HepG2 (cell line): ENCODE results near the gene RTN3. TPM values are rescaled to one million over a fixed set of nuclear protein-coding genes. Genes with fewer than 3 reads are reported as not detected.

ENCODE experiments used
- ATAC-seq: fragments of 200-7000 bp; cut with Tn5 transposase; 3 replicates; pipeline ENCODE4 v1.9.1; 2020; ENCODE audit warnings: mild to moderate bottlenecking, moderate library complexity
- BruUV-seq: library from RNA; stranded (reverse); fragments of 400-500 nt; replicated peaks from 2 replicates; lab custom pipeline; 2021; lab: Mats Ljungman, UMichigan
- CTCF ChIA-PET: fragments of 300-600 bp; formaldehyde crosslinking; extraction: SDS; loops from one replicate; lab custom pipeline; 2021; ENCODE audit warnings: low total read pairs, inconsistent platforms, low intra/inter-chr PET ratio; lab: Yijun Ruan, JAX
- POLR2A ChIA-PET: fragments of 350-600 bp; sonication (Branson Sonifier 250); formaldehyde crosslinking; loops from one replicate; lab custom pipeline; 2020; ENCODE audit warnings: antibody characterized with exemption, inconsistent platforms; lab: Yijun Ruan, JAX
- DNase-seq: peaks from one replicate; pipeline ENCODE4 v3.0.0-alpha.2; 2015; ENCODE audit warnings: low spot score
- FAIRE-seq: peaks from 3 replicates; lab custom pipeline; 2011; peaks lifted over from hg19 to GRCh38; lab: Jason Lieb, UNC
- H2AFZ ChIP-seq: one replicate; pipeline ENCODE4 v1.6.1; 2011; ENCODE audit warnings: low read length, inconsistent platforms
- H3K27ac ChIP-seq: fragments of 300-600 bp; 3 replicates; pipeline ENCODE4 v1.8.0; 2011; ENCODE audit warnings: mixed run types, mild to moderate bottlenecking, mixed read lengths, low read length, inconsistent platforms; ENCODE audit not compliant: insufficient read depth; ENCODE audit errors: extremely low read length
- H3K27me3 ChIP-seq, 2 experiments: fragments of 200-600 bp in 1 of 2; 2 replicates in 1 of 2; 3 replicates in 1 of 2; pipeline versions ENCODE4 v1.6.0 to v1.8.0; 2011; ENCODE audit warnings: low read length in 2 of 2, mild to moderate bottlenecking in 2 of 2, moderate library complexity in 2 of 2, inconsistent platforms in 1 of 2; ENCODE audit not compliant: insufficient read depth in 2 of 2, control insufficient read depth in 1 of 2
- H3K36me3 ChIP-seq, 2 experiments: fragments of 200-600 bp in 1 of 2; replicated peaks in 1 of 2; 2 replicates in 1 of 2; 3 replicates in 1 of 2; pipeline versions ENCODE4 v1.5.1 to v1.8.0; 2011; ENCODE audit warnings: low read length in 2 of 2, inconsistent platforms in 1 of 2; ENCODE audit not compliant: insufficient read depth in 2 of 2, control insufficient read depth in 1 of 2
- H3K4me1 ChIP-seq: 2 replicates; pipeline ENCODE4 v1.5.1; 2012; ENCODE audit warnings: low read length, inconsistent platforms; ENCODE audit not compliant: insufficient read depth
- H3K4me2 ChIP-seq: 2 replicates; pipeline ENCODE4 v1.6.0; 2011; ENCODE audit warnings: low read depth, low read length, inconsistent platforms
- H3K4me3 ChIP-seq, 3 experiments: fragments of 200-600 bp in 1 of 3; sonication (generic), shearing (Covaris generic) in 1 of 3; replicated peaks in 1 of 3; 2 replicates each; pipeline ENCODE4 v1.5.1; 2011 to 2016; ENCODE audit warnings: low read length in 3 of 3, inconsistent platforms in 2 of 3, low read depth in 2 of 3, mild to moderate bottlenecking in 2 of 3, control low read depth in 1 of 3, mixed read lengths in 1 of 3; ENCODE audit not compliant: insufficient read depth in 1 of 3
- H3K79me2 ChIP-seq: one replicate; pipeline ENCODE4 v1.6.1; 2011; ENCODE audit warnings: low read length, inconsistent platforms; ENCODE audit not compliant: insufficient read depth
- H3K9ac ChIP-seq: 2 replicates; pipeline ENCODE4 v1.6.0; 2011; ENCODE audit warnings: mild to moderate bottlenecking, low read depth, low read length, inconsistent platforms; ENCODE audit not compliant: insufficient read depth
- H3K9me3 ChIP-seq: 2 replicates; pipeline ENCODE4 v1.5.1; 2012; ENCODE audit warnings: mild to moderate bottlenecking, low read length
- H4K20me1 ChIP-seq: 2 replicates; pipeline ENCODE4 v1.6.0; 2011; ENCODE audit warnings: inconsistent platforms, mild to moderate bottlenecking, low read length, moderate library complexity; ENCODE audit not compliant: insufficient read depth
- AGO2 ChIP-seq: fragments of 200-400 bp; formaldehyde crosslinking; optimal IDR thresholded peaks from 2 replicates; pipeline ENCODE3; 2017; ENCODE audit warnings: mild to moderate bottlenecking, low read depth, low read length, moderate library complexity
- ARHGAP35 ChIP-seq: sonication (generic); formaldehyde crosslinking; IDR thresholded peaks from 2 replicates; pipeline ENCODE4 v1.9.0; 2022; ENCODE audit warnings: mild to moderate bottlenecking, inconsistent platforms, moderate library complexity, missing genetic modification reagents, borderline replicate concordance
- HNRNPK ChIP-seq: fragments of 200-400 bp; formaldehyde crosslinking; IDR thresholded peaks from 2 replicates; pipeline ENCODE4 v1.6.1; 2018; ENCODE audit warnings: low read length, low read depth, moderate library complexity, mild to moderate bottlenecking; ENCODE audit not compliant: poor library complexity, severe bottlenecking
- POLR2AphosphoS2 ChIP-seq: IDR thresholded peaks from 2 replicates; pipeline ENCODE4 v1.6.1; 2011; ENCODE audit warnings: low read depth, low read length, improper control_type of control experiment
- RBFOX2 ChIP-seq: fragments of 200-400 bp; formaldehyde crosslinking; IDR thresholded peaks from 2 replicates; pipeline ENCODE4 v1.6.1; 2017; ENCODE audit warnings: low read depth, mild to moderate bottlenecking, low read length
- RBM22 ChIP-seq: fragments of 200-400 bp; formaldehyde crosslinking; optimal IDR thresholded peaks from 2 replicates; pipeline ENCODE3; 2017; ENCODE audit warnings: mild to moderate bottlenecking, low read length, moderate library complexity
- ZNF577 ChIP-seq: sonication (generic); formaldehyde crosslinking; IDR thresholded peaks from 2 replicates; pipeline ENCODE4 v1.4.0; 2020; ENCODE audit warnings: mild to moderate bottlenecking, low read depth, missing genetic modification reagents, borderline replicate concordance
- WGBS: methylation state at CpG from one replicate; pipeline ENCODE4 v1.1.6; 2017; ENCODE audit warnings: low lambda C conversion rate; 5-methylcytosine and 5-hydroxymethylcytosine counted together
- in situ Hi-C: cut with HindIII; loops from 2 replicates; pipeline ENCODE4 v1.10.0; 2017; ENCODE audit warnings: low pct_unique_long_range_greater_than_20kb; ENCODE audit not compliant: extremely low pct_ligation_motif_present
- intact Hi-C: fragments of 100-400 bp; cut with micrococcal nuclease; formaldehyde crosslinking; loops from one replicate; pipeline ENCODE4 v1.10.0; 2022; ENCODE audit not compliant: unreplicated experiment
- polyA plus RNA-seq, 8 experiments: library from polyadenylated mRNA; depleted of rRNA in 3 of 8; stranded (reverse) in 7 of 8; unstranded in 1 of 8; fragments of >200 nt; fragmentation: Illumina TruSeq in 4 of 8; extraction: Trizol in 4 of 8; gene quantifications; 2 replicates each; pipeline versions ENCODE4 v1.2.1 to v1.2.3, GENCODE V29; 2011 to 2016; ENCODE audit warnings: low read depth in 4 of 8, missing spikeins in 1 of 8, mixed read lengths in 1 of 8; ENCODE audit not compliant: insufficient read depth in 1 of 8
- total RNA-seq, 5 experiments: library from RNA; depleted of rRNA; stranded (reverse); fragments of >200 nt; fragmentation: Illumina TruSeq; extraction: Trizol; gene quantifications; 2 replicates each; pipeline ENCODE4 v1.2.3, GENCODE V29; 2016; ENCODE audit warnings: low read depth in 1 of 5
- TF ChIP-seq, protein P1 (sequence below): sonication (generic); formaldehyde crosslinking; IDR thresholded peaks from 2 replicates; pipeline ENCODE4 v1.4.0; 2020; ENCODE audit warnings: missing genetic modification reagents
- TF ChIP-seq, protein P2 (sequence below): sonication (generic); formaldehyde crosslinking; IDR thresholded peaks from 2 replicates; pipeline ENCODE4 v1.5.0; 2020; ENCODE audit warnings: missing genetic modification reagents, mild to moderate bottlenecking, borderline replicate concordance

RTN3 gene
- total and polyA plus RNA-seq, 2 of the 13 experiments (the other 11 are each of a cell fraction or from before 2014, with no cell fraction given), result 32.2 to 41.1 TPM

DNA sequence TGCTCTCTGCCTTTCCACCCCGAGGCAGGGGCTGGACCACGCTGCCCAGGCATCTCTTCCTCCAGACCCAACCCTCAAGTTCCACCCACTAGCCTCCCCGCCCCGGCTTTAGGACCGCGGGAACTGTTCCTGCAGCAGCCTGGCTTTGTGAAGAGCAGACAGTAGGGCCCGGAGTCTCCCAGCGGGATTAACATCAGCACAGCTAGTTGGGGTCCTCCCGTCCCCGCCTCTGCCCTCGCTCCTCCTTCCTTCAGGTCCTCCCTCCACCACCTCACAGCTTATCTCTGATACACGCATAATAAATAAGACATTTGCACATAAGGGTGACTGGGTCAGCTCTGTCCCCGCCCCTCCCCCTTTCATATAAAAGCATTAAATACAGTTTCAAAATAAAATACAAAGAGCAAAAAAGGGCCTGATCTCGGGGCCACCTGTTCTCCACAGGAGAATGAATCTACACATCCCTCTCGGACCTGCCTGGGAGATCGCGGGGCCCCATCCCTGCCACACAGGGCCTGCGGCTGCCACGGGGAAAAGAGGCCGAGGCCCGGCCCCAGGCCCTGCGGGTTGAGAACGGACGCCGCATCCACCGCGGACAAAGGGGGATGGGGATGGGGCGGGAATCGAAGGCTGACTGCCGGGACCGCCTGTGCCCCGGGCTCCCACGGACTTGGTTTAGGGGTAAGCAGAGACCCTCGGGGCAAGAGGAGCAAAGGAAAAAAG is 80.8 kb downstream of the RTN3 start (continued):
- TF ChIP-seq, protein P1, sequence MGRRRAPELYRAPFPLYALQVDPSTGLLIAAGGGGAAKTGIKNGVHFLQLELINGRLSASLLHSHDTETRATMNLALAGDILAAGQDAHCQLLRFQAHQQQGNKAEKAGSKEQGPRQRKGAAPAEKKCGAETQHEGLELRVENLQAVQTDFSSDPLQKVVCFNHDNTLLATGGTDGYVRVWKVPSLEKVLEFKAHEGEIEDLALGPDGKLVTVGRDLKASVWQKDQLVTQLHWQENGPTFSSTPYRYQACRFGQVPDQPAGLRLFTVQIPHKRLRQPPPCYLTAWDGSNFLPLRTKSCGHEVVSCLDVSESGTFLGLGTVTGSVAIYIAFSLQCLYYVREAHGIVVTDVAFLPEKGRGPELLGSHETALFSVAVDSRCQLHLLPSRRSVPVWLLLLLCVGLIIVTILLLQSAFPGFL (CRISPR knock-in tag), result no peak
- TF ChIP-seq ZNF577 (CRISPR knock-in tag), result no peak
- TF ChIP-seq POLR2AphosphoS2, result no peak
- TF ChIP-seq RBM22, result peak; percentile 62
- no peak for TF ChIP-seq HNRNPK

DNA sequence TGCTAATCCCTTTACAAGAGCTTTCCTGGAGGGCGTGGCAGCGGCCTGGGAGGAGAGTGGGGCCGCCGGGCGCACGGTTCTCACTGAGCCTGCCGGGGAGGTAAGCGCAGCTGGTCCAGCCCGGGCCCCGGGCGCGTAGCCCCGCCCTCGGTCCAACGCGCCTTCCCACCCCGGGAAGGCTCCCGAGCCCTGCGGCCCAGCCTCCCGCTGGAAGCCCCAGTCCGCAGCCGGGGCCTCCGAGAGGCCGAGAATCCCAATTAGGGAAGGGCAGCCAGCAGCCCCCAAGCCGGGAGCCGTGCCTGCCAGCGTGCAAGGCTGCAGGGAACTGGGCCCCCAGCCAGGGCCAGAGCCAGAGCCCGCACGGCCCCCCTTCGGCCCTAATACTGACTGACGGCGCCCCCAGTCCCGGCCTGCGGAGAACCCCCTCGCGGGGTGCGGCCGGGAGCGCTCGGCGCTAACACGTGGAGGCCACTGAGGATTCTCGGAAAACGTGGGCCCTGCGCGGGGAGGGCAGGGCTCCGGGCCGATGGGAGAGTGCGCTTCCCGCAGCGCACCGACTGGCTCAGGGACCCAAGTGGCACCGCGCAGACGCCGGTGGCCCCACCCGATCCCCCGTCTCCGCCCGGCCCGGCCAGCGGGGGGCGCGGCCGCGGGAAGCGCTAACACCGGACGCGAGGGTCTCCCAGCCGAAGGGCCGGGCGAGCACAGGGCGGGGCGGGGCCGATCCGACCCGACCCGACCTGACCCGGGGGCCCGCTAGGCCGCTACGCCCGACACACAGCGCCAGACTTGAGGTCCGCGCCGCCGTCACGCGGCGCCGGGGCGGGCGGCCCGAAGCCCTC is 81.6 kb downstream of the RTN3 start:
- no peak overlapping the region for H3K4me3 ChIP-seq
- intact Hi-C loops, result loop anchor here (10.0 kb wide), 1 partner anchor 142 kb away; no protein-coding TSS in a partner anchor
- no peak for DNase-seq

More for the DNA sequence above, 81.6 kb downstream of the RTN3 start:
- no peaks in the 10 kb centered on the region; a peak in 2 of 5 replicates for H3K27me3 ChIP-seq
- TF ChIP-seq, protein P2, sequence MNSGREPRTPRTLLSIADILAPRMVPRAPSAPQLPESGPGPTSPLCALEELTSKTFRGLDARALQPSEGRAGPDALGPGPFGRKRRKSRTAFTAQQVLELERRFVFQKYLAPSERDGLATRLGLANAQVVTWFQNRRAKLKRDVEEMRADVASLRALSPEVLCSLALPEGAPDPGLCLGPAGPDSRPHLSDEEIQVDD (CRISPR knock-in tag), result no peak
- peak; percentile 55; the same call in 1 of the 2 replicates for TF ChIP-seq RBFOX2
- TF ChIP-seq RBM22, result peak; percentile 27
- no peak for TF ChIP-seq ARHGAP35 (CRISPR knock-in tag)
- TF ChIP-seq AGO2, result peak; percentile 94
- no peaks in the 10 kb centered on the region for H3K9me3 ChIP-seq
- H3K4me2 ChIP-seq, result no peak overlapping the region
- ChIA-PET CTCF (no interaction called here), POLR2A (no interaction called here)
- H3K36me3 ChIP-seq, result peaks cover 2 to 10% of the 10 kb centered on the region in 2 experiments; a peak in 2 of 5 replicates
- H3K79me2 ChIP-seq, result peaks cover 7% of the 10 kb centered on the region
- peaks cover 32% of the 10 kb centered on the region for H3K4me1 ChIP-seq
- ATAC-seq (no peak), FAIRE-seq (no peak)
- WGBS, result 98% methylated on average over 50 of the region's 96 CpGs
- H3K27ac ChIP-seq, result no peak overlapping the region
- no peak overlapping the region for H3K9ac ChIP-seq
- no peak overlapping the region for H2AFZ ChIP-seq
- BruUV-seq, result no TSS peak
- H4K20me1 ChIP-seq, result no peaks in the 10 kb centered on the region; the same call in 1 of the 2 replicates
- in situ Hi-C loops, result loop anchor here (10.0 kb wide), 1 partner anchor 152 kb away; the partner anchor contains the start of gene RCOR2
